GM18505 (cell line): Measurements from ENCODE around the gene OR5AN1.
"Not testable (repeated sequence)": the region's sequence is repeated elsewhere in the genome, so short reads cannot be mapped to it uniquely, and the experiment has no call there.

Experiments used
- ATAC-seq: cut with Tn5 transposase; IDR thresholded peaks from one replicate; pipeline ENCODE4 v1.9.1; 2021; ENCODE audit not compliant: unreplicated experiment
- POLR2A ChIP-seq: IDR thresholded peaks from 4 replicates; pipeline ENCODE4 v1.6.1; 2011; ENCODE audit warnings: borderline replicate concordance; ENCODE audit not compliant: insufficient read depth, insufficient read length; ENCODE audit errors: extremely low read depth

The OR5AN1 gene

DNA sequence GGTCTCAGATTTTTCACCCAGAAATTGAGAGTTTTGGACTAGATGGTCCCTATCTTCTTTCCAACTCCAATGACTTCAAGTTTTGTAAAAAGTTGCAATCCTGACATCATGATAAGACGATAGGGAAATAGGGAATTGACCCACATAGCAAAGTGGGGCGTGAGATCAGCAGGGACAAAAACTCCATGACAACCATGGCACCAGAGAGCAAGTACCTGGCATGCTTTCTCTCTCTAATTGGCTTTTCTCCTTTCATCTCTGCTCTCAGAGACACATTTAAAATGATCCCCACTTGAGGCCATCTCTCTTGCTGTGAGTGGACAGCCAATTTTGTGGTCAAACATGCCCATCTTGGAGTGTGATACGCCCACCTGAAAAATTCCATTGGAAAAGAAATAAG is at the start of gene OR5AN1:
Gene OR5AN1, plus strand, starts transcription at position 301 of the 400 bp plus-strand sequence. CDS start 5,564 bp downstream, outside the sequence.
- TF ChIP-seq POLR2A: no peak
- no peak for ATAC-seq

DNA sequence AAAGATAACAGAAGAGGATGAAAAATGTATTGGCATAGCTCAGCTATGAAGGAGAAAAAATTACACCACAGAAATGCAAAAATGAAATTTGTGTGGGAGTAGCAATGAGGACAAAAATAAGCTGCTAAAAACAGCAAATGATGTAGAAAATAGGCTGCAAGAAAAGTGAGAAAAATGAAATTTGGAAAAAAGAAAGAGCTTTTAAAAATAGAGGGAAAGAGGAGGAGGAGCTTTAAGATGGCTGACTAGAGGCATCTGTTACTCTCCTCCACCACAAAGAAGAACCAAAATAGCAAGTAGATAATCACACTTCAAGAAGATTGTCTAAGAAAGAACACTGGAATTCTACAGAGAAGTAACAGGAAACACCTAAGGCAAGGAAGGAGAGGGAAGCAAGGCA is 23.7 kb upstream of the OR5AN1 start:
- no peak for TF ChIP-seq POLR2A
- ATAC-seq: no peak

DNA sequence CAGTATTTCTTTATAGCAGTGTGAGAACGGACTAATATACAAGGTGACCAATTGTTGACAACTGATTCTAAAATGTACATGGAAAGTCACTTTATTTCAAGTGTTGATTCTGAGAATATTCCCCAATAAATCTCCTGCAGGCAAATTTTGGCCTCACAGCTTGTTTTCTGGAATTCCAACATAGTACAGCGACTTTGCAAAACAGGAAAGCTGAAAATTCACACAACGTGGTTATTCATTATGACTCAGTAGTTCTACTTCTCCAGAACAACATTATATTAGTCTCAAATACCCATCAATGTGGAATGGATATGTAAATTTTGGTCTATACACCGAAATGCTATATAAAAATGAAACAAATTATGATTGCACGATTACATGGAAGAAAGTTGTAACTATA is 22.5 kb upstream of the OR5AN1 start:
- TF ChIP-seq POLR2A: no peak
- ATAC-seq: no peak

GRCh38 chr11:59336931-59337330 is 21.8 kb upstream of the OR5AN1 start:
- TF ChIP-seq POLR2A: no peak
- ATAC-seq: no peak

GRCh38 chr11:59349657-59350056 is 9.0 kb upstream of the OR5AN1 start:
- ATAC-seq: not testable (repeated sequence)

DNA sequence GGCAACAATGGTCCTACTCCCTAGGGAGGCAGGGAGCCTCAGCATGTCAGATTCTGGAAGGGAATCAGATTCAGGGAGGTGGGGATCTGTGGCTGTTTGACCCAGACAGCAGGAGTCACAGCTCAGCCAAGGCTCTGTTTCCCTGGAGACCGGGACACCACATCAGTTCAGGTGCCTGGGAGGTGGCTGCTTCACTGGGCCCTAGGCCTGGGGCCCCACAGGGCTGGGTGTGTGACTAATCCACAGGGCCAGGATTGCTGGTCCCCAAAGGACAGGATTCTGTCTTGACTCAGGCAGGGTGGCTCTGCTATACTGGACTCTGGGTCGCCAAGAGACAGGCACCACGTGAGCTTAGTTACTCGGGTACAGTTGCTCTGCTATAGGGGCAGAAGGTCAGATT is 3.5 kb upstream of the OR5AN1 start:
- no peak for ATAC-seq
- no peak for TF ChIP-seq POLR2A

- TF ChIP-seq POLR2A: no peak
- ATAC-seq: no peak
Observed at GRCh38 chr11:59356561-59356960, 2.1 kb upstream of the OR5AN1 start.

DNA sequence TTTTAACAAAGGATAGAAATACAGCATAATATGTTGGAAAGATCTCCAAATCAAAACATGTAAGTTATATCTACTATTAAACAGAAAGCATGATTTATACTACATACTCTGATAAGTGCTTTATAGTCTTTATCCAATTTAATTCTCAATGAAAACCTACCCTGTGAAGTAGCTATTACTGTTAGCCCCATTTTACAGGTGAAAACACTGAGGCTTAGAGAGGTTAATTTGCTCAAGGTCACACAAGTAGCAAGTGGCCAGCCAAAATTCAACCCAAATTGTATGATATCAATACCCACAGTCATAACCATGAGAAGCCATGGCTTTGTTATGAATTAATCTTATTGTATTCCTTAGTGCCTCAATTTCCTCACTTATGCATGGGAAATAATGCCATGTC is 675 bp upstream of the OR5AN1 start:
- no peak for ATAC-seq
- no peak for TF ChIP-seq POLR2A

- TF ChIP-seq POLR2A: no peak
- ATAC-seq: no peak
Observed at GRCh38 chr11:59365232-59366018, 6.7 kb downstream of the OR5AN1 start.

DNA sequence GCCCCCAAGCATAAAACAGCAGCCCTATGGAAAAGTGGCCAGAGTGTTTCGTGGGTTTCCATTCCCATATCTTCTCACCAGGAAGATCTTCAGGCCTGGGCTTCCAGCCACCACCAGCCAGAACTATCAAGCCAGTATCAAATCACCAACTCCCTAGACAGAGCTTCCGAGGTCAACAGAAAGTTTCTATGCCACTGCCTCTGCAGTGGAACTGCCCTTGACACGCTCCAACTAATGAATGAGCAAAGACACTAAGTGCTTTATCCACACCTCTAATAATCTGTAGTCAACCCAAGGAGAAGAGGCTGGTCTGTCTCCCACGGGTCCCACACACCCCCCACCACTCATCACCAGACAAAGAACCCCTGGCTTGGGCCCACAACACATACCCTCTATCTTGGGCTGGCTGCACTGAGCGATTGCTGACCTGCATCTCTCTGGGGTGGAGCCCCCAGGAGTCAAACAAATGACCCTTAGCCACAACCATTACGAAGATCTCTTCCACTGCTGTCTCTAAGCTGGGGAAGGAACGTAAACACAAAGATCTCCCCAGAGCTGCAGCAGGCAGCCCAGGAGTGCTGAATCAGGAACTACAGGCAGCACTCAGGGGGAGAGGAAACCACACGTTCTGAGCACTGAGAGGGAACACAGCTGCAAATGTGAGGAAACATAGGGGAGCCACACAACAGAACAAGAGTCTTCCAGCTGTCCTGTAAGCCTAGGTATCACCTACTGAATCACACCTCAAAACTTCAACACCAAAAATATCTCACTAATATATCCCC is 9.7 kb downstream of the OR5AN1 start:
- ATAC-seq: no peak
- TF ChIP-seq POLR2A: no peak

DNA sequence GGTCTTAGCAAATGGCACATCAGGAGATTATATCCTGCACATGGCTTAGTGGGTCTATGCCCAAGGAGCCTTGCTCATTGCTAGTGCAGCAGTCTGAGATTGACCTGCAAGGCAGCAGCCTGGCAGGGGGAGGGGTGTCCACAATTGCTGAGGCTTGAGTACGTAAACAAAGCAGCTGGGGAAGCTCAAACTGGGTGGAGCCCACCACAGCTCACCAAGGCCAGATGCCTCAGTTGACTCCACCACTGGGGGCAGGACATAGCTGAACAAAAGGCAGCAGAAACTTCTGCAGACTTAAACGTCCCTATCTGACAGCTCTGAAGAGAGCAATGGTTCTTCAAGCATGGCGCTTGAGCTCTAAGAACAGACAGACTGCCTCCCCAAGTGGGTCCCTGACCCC is 13.6 kb downstream of the OR5AN1 start:
- not testable (repeated sequence) for ATAC-seq

- ATAC-seq: peak; percentile 99
- TF ChIP-seq POLR2A: no peak
Observed at GRCh38 chr11:59380263-59381059, 21.8 kb downstream of the OR5AN1 start.

- TF ChIP-seq POLR2A: no peak
- no peak for ATAC-seq
Observed at GRCh38 chr11:59394186-59394585, 35.5 kb downstream of the OR5AN1 start.
